ENCODE measurements around the gene ACSS2.
"Not testable (repeated sequence)": the region's sequence is repeated elsewhere in the genome, so short reads cannot be mapped to it uniquely, and the experiment has no call there.

Gene ACSS2

DNA sequence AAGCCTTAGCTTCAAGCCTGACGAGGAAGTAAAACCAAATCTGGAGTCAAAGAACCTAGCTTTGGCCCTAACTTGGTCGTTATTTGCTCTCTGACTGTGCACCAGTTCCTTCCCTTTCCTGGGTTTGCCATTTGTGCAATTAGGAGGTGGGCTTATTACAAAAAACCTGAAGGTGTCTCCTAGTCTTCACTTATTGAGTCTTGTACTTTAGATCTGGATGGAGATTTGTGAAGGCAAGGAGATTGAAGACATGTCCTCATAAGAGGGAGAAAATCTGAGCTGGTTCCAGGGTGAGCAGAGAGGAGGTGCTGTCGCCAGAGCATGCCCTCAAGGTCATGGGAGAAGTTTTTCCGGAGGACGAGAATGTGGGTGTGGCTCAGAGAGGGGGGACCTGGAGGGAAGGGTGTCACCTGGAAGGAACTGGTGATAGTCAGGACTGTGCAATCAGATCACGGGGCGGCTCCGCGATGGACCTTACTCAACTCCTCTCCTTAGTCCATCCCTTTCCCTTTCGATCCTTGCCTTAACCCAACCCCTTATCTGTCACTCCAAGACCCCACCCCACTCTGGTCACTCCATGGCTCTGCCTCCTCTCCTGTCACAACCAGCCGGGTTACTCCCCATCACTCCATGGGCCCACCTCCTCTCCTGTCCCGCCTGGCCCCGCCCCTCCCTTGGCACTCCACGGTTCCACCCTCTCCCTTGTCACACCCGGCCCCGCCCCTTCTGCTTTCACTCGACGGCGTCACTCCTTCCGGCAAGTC is 588 bp upstream of the ACSS2 start:
- DNase-seq = peak; percentile 98

- no peak for DNase-seq
Measured at GRCh38 chr20:34880215-34880850, 3.9 kb downstream of the ACSS2 start.

DNA sequence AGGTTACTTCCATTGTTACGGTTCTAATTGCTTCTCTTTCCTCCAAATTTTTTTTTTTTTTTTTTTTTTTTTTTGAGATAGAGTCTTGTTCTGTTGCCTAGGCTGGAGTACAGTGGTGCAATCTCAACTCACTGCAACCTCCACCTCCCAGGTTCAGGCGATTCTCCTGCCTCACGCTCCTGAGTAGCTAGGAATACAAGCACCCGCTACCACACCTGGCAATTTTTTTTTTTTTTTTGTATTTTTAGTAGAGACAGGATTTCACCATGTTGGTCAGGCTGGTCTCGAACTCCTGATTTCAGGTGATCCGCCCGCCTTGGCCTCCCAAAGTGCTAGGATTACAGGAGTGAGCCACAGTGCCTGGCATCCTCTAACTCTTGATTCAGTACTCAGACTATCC is 4.6 kb downstream of the ACSS2 start:
- DNase-seq = not testable (repeated sequence)

GRCh38 chr20:34881689-34882088 is 5.3 kb downstream of the ACSS2 start:
- no peak for DNase-seq

- DNase-seq = no peak
Measured at GRCh38 chr20:34883087-34883688, 6.8 kb downstream of the ACSS2 start.

- DNase-seq = no peak
Measured at GRCh38 chr20:34883809-34884208, 7.4 kb downstream of the ACSS2 start.

- no peak for DNase-seq
Measured at GRCh38 chr20:34884260-34884659, 7.8 kb downstream of the ACSS2 start.

- no peak for DNase-seq
Measured at GRCh38 chr20:34886122-34886521, 9.7 kb downstream of the ACSS2 start.

- DNase-seq = no peak
Measured at GRCh38 chr20:34887023-34887422, 10.6 kb downstream of the ACSS2 start.

GRCh38 chr20:34888468-34888867 is 12.1 kb downstream of the ACSS2 start:
- no peak for DNase-seq

- no peak for DNase-seq
Measured at GRCh38 chr20:34891166-34892062, 15.0 kb downstream of the ACSS2 start.

DNA sequence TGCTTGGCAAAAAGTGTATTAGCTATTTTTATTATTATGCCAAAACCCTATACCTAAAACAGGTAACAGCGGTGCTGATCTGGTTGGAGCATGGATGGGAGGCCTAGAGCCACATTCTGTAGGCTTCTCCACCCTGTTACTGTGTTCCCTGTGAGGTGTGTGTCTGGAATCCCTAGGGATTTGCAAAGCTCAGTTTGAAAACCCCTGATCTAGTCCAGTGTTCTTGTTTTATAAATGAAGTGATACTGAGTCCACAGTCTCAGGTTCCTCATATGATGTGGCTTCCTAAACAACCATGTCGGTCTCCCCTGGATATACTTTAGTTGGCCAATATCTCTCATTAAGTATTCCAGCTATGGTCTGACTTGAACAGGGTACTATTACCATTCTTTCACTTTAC is 16.3 kb downstream of the ACSS2 start:
- no peak for DNase-seq

GRCh38 chr20:34894723-34895122 is 18.3 kb downstream of the ACSS2 start:
- no peak for DNase-seq

DNA sequence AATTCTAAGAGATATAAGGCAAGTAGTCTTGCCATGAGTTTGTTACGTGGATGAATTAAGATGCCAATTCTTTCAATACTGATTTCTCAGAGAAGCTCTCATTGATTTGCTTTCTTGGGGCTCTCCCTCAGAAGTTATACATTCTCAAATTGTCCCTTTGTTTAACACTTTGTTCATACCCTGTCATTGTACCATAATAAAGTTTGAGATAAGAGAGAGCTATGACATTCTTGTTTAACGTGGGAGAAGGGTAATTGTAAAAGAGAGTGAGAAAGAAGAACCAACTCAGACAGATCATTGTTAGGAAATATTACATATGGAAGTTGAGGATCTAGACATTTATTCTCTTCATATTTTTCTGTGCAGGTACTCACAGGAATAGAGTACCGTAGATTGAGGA is 19.1 kb downstream of the ACSS2 start:
- DNase-seq = no peak

- DNase-seq = no peak
Measured at GRCh38 chr20:34896086-34896621, 19.7 kb downstream of the ACSS2 start.

DNA sequence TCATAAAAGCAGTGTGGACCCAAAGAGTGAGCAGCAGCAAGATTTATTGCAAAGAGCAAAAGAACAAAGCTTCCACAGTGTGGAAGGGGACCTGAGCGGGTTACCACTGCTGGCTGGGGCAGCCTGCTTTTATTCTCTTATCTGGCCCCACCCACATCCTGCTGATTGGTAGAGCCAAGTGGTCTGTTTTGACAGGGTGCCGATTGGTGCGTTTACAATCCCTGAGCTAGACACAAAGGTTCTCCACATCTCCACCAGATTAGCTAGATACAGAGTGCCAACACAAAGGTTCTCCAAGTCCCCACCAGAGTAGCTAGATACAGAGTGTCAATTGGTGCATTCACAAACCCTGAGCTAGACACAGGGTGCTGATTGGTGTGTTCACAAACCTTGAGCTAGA is 21.7 kb downstream of the ACSS2 start:
- not testable (repeated sequence) for DNase-seq

DNA sequence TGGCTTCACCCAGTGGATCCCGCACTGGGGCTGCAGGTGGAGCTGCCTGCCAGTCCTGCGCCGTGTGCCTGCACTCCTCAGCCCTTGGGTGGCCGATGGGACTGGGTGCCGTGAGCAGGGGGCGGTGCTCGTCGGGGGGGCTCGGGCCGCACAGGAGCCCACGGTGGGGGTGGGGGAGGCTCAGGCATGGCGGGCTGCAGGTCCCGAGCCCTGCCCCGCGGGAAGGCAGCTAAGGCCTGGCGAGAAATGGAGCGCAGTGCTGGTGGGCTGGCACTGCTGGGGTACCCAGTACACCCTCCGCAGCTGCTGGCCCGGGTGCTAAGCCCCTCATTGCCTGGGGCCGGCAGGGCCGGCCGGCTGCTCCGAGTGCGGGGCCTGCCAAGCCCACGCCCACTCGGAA is 22.3 kb downstream of the ACSS2 start:
- DNase-seq = not testable (repeated sequence)

DNA sequence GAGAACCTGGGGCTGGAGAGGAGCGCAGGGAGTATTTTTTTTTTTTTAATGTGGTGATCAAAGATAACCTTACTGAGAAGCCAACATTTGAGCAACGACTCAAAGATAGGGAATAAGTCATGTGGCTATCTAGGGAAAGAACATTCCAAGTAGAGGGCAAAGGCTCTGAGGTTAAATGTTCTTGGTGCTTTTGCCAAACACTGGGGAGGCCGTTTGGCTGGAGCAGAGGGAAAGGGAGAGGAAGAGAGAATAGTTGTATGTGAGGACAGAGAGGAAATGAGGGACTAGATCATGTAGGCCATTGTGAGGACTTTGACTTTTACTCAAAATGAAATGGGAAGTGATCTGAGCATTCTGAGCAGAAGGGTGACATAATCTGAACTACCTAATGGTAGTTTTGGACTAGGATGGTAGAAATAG is 27.8 kb downstream of the ACSS2 start:
- no peak for DNase-seq

DNA sequence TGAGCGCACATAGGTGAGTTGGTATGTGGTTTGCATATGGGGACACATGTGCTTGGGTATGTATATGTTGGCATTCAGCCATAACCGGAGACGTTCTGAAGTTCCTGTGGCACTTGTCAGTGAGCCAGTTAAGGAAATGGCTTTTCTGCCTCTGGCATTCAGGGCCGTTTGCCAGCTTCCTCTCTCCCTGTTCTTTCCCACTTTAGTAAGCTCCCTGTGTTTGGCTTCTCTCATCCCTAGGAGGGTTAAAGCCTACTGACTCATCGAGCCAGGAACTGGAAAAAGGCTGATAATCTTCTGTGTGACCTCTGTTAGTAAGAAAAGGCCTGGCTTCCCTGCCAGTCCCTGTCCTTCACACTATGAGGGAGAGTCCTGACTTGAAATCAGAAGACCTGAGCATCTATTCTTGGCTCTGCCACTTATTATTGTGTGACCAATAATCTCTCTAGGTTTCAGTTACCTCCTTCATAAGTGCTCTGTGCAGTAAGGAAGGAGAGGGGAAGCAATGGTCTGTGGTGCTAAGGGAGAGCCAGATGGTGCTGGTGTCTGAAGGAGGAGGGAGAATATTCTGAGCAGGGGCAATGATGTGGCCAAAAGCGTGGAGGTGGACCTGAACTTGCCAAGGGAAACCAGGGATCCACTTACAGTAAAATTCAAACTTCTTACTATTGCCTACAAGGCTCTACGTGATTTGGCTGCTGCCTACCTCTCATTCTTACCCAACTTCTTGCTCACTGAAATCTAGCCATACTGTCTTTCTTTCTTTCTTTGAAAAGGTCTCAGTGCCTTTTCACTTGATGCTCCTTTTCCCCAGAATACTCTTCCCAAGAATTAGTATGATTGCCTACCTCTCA is 31.4 kb downstream of the ACSS2 start:
- DNase-seq = no peak

- DNase-seq = no peak
Measured at GRCh38 chr20:34915131-34915530, 38.7 kb downstream of the ACSS2 start.

DNA sequence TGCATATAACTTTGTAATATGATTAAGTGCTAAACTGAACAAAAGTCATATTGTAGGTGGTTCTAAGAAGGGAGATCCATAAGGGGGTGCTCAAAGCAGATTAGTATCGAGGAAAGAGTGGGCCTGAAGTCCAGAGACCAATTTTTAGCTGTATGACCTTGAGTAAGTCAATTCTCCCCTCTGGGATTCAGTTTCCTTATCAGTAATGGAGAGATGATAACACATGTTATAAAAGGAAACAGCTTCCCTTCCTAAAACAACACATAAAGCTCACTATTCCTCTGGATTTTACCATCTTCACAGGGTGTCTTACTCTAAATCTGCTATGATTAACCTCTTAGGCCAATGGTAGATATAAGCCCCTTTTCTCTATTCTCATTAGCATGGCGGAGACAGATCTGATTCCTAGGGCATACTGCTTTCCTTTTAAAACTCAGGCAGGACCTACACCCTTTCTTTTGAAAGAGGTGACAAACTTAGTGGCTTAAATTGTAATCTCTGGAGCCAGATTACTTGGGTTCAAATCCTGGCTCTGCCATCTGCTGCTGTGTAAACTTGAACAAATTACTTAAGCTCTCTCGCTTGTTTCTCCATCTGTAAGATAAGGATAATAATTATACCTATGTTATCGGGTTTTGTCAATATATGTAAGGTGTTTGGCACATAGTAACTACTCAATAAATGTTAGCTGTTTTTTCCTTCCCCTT is 39.5 kb downstream of the ACSS2 start:
- DNase-seq = no peak
